K562 (cell line): ENCODE results near the gene CTIF.

Source experiments
- CEBPB ChIP-seq: fragments of 450-650 bp; IDR thresholded peaks from 2 replicates; pipeline ENCODE4 v1.6.1; 2016; ENCODE audit warnings: missing genetic modification characterization, missing compliant biosample characterization
- HDAC1 ChIP-seq, 2 experiments: fragments of 450-650 bp; IDR thresholded peaks; 2 replicates each; pipeline ENCODE4 v1.6.1; 2016 to 2017; ENCODE audit warnings: inconsistent platforms in 1 of 2, mild to moderate bottlenecking in 1 of 2, moderate library complexity in 1 of 2
- MAFK ChIP-seq: IDR thresholded peaks from 2 replicates; pipeline ENCODE4 v1.6.1; 2011; ENCODE audit warnings: low read length, improper control_type of control experiment
- PHF21A ChIP-seq: fragments of 450-650 bp; IDR thresholded peaks from 2 replicates; pipeline ENCODE4 v1.6.1; 2017; ENCODE audit warnings: low read depth, borderline replicate concordance
- ZNF407 ChIP-seq: fragments of 450-650 bp; IDR thresholded peaks from 2 replicates; pipeline ENCODE4 v1.6.1; 2016; ENCODE audit warnings: low read depth
- TF ChIP-seq, protein P1 (sequence below): fragments of 250-450 bp; sonication (Bioruptor Pico); IDR thresholded peaks from 2 replicates; pipeline ENCODE4 v1.5.0; 2020; ENCODE audit warnings: mild to moderate bottlenecking

DNA sequence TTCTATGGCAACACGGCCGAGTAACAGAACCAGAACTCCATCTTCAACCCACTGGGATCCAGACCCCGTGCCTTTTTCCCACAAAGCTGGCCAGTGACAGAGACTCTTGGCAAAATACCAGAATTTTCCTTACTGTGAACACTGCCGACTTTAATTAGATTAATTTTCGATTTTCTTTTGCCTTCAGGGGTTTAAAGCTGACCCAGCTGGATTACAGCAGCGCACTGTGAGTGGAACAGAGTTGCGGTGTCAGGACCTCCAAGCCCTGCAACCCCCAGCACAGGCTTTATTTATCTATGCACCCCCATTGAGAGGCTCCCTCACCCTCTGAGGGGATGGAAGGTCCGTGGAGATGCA is 36.4 kb downstream of the CTIF start:
- TF ChIP-seq ZNF407 (no peak), CEBPB (no peak), MAFK (no peak), PHF21A (no peak), HDAC1 (IDR thresholded peaks at IDR 0.05) (no peak)
- TF ChIP-seq, protein P1, sequence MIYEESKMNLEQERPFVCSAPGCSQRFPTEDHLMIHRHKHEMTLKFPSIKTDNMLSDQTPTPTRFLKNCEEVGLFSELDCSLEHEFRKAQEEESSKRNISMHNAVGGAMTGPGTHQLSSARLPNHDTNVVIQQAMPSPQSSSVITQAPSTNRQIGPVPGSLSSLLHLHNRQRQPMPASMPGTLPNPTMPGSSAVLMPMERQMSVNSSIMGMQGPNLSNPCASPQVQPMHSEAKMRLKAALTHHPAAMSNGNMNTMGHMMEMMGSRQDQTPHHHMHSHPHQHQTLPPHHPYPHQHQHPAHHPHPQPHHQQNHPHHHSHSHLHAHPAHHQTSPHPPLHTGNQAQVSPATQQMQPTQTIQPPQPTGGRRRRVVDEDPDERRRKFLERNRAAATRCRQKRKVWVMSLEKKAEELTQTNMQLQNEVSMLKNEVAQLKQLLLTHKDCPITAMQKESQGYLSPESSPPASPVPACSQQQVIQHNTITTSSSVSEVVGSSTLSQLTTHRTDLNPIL (CRISPR knock-in tag), result no peak
